ENCODE measurements around the gene MATR3.
"Not testable (repeated sequence)": the region's sequence is repeated elsewhere in the genome, so short reads cannot be mapped to it uniquely, and the experiment has no call there.

Gene MATR3, protein sequence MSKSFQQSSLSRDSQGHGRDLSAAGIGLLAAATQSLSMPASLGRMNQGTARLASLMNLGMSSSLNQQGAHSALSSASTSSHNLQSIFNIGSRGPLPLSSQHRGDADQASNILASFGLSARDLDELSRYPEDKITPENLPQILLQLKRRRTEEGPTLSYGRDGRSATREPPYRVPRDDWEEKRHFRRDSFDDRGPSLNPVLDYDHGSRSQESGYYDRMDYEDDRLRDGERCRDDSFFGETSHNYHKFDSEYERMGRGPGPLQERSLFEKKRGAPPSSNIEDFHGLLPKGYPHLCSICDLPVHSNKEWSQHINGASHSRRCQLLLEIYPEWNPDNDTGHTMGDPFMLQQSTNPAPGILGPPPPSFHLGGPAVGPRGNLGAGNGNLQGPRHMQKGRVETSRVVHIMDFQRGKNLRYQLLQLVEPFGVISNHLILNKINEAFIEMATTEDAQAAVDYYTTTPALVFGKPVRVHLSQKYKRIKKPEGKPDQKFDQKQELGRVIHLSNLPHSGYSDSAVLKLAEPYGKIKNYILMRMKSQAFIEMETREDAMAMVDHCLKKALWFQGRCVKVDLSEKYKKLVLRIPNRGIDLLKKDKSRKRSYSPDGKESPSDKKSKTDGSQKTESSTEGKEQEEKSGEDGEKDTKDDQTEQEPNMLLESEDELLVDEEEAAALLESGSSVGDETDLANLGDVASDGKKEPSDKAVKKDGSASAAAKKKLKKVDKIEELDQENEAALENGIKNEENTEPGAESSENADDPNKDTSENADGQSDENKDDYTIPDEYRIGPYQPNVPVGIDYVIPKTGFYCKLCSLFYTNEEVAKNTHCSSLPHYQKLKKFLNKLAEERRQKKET

DNA sequence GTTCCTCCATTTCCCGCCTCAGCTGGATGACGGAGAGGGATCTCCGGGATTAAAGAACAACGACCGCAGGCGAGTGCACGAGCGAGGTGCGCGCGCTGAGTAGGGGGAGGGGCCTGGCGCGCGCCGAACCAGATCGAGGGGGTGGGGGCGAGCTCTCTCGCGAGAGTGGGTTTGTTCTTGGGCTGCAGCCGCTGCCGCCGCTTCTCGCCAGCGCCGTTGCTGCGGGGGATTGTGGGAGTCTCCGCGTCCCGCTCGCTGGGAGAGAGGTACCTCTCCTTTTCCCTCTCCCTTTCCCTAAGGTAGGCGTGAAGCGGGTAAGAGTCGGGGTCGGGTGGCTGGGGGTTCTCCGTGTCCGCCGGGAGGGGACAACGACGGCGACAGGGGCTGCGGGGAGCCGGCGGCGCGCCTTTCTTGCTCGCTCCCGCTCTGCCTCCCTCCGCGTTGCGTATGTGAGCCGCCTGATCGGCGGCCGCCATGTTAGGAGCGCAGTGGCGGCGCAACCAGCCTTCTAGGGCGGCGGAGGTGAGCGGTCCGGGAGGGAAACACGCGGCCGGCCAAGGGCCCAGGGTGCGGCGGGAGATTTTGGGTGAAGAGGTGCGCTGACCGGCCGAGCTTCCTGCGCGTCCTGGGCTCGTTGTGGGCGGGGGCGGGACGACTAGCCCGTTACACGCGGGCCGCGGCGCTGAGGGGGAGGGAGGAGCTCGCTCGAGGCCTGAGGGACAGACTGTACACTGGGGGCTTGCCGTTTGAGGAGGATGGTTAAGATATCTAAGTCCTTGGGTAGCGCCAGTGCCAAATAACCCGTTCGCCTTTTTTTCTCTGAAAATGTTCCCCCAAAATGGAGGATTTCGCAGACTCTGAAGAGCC is at the start of gene MATR3:
Gene MATR3, plus strand, starts transcription at position 234 of the 867 bp plus-strand sequence. CDS start 13,676 bp downstream, outside the sequence.
- DNase-seq = peak; percentile 68

DNA sequence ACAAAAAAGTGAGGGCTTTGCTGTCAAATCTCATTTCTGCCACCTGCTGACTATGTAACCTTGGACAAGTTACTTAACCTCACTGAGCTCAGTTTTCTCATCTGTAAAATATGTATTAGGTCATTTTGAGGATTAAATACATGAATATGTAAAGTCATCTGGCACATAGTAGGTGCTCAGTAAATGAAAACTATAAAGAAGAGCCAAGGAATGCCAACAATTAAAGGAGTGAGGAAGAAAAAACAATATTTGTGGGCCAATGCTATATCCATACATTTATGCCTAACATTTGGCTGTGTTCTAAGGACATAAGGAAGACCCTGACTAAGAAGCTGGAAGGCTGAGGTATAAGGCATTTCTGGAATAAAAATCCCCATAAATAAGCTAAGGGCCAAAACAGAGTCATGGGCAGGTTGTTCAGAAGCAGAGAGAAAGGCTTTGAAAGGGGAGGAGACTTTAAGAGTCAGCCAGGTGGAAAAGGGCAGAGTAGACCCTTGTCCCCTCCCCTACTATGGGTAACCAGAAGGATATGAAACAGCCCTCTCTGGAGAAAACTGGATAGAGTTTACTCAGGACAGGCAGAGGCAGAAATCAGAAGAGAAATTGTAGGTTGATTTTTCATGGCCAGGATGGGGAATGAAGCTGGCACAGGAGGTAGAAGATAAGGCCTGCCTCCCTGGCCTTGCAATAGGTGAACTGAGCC is 47.8 kb upstream of the MATR3 start:
- DNase-seq = no peak

DNA sequence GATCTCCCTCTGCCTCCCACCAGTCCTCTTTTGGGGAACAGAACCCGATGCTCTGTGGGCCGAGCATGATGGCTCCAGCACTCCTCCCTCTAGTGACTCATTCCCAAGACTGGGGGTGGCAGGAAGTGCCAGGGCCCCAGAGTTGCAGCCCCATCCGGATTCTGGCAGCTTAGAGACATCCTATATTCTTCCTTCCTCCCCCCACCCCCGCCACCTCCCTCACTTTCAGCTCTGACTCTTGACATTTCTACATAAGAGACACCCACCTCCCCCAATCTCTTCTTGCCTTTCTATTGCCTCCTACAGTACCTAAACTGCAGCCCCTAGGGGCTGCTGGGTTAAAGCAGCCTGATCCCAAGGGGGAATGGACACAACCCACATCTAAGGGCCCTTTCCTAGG is 47.1 kb upstream of the MATR3 start:
- no peak for DNase-seq

DNA sequence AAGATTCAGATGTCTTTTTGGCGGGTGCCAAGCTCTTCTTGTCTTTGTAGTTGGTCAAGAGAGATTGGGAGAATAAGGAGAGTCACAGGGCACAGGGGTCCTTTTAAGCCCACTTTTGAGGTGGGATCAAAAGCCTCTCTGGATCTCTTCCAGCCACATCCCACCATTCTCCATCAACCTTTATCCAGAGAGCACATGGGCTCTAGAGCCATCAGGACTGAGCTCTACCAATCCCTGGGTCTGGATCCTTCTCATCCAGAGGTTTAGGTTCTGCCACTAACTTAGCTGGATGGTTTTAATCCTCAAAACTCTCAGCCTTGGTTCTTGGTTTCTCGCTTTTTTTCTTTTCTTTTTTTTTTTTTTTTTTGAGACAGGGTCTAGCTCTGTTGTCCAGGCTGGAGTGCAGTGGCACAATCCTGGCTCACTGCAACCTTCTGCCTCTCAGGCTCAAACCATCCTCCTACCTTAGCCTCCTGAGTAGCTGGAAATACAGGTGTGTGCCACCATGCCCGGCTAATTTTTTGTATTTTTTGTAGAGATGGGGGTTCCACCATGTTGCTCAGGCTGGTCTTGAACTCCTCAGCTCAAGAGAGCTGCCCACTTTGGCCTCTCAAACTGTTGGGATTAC is 44.6 kb upstream of the MATR3 start:
- no peak for DNase-seq

DNA sequence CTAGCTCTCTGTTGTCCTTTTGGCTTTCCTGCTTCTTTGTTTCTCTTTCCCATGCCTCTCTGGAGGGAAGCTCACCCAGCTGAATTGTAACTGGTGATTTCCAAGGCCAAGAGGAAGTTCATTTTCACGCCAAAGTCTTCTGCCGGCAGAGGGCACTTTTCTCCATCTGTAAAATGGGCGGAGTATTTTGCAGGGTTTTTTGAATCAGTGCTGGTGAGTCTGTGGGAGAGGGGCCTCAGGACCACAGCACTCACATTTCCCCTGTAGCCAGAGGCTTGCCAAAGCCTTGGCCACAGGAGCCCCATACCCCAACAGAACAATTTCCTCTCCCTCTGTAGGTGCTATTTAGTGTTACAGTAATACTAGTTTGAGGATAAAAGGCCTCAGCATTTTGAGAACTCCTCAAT is 42.3 kb upstream of the MATR3 start:
- DNase-seq = no peak

DNA sequence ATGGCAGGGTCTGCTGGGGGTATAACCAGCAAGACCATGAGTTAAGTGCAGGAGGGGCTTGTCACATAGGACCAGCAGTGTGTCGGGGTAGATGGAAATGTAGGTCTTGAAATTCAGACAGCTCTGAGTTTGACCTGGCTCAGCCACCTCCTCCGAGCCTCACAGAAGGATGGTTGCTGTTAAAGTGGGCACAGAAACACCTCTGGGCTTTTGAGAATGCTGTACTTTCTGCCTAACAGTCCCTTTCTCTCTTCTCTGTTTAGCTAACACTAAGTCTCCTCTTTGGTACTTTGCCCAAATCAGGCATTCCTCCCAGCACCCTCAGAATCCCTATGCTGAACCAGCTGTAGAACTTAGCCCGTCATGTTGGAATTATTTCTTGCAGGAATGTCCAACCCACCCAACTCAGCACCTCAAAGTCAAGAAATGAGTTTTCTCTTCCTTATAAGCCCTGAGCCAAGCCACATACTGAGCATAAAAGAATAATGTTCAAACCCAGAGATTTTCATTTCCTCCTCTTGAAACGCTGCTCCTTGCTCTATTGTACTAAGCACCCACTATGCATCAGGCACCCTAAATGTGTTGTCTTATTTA is 41.7 kb upstream of the MATR3 start:
- DNase-seq = no peak

DNA sequence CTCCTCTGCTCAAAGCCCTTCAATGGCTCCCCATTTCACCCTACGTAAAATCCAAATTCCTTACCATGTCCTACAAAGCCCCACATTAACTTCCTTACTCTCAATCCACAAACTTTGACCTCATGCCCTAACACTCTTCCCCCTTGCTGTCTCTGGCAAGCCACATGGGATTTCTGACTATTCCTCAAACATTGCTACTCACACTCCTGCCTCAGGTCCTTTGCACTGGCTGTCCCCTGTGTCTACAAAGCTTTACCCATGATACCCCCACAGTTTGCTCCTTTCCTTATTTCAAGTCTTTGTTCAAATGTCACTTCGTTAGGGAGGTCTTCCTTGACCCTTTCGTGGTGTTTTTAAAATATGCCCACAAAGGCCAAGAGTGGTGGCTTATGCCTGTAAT is 40.4 kb upstream of the MATR3 start:
- DNase-seq = no peak

DNA sequence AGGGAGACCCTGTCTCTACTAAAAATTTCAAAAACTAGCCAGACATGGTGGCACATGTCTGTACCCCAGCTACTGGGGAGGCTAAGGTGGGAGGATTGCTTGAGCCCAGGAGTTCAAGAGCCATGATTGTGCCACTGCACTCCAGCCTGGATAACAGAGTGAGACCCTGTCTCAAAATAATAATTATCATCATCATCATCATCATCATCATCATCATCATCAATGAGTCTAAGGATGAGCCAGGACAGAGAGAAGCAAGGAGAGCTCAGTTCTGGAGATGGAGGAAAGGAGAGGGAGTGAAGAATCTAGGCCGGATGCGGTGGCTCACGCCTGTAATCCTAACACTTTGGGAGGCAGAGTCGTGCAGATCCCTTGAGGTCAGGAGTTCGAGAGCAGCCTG is 36.7 kb upstream of the MATR3 start:
- DNase-seq = no peak

DNA sequence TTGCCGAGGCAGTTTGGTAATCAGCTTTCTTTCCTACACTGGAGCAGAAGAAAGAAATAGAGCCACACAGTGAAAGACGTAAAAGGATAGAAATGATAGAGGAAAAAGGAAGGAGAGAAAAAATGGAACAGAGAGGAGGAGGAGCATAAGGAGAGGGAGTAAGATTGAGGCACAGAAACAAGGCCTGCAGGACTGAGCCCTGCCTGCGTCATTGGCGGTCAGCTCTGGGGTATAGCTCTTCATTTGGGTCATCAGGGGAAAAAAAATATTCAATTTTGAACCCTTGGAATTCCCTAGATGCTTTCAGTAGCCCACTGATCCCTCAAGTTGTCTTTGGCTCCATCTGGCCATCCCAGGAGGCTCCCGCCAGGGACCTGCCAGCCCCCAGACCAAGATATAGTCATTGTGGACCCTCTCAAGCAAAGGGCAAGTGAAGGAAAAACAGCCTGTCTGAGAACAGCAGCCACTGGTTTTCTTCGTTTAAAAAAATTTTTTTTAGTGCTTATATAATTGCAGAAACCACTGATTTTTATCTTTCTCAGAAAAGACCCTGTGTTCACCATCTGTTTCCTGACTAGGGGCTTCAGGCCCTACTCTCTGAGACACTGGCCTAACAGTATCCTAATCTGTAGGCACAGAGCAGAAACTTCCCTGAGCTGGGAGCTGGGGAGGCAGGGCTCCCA is 31.3 kb upstream of the MATR3 start:
- DNase-seq = no peak

DNA sequence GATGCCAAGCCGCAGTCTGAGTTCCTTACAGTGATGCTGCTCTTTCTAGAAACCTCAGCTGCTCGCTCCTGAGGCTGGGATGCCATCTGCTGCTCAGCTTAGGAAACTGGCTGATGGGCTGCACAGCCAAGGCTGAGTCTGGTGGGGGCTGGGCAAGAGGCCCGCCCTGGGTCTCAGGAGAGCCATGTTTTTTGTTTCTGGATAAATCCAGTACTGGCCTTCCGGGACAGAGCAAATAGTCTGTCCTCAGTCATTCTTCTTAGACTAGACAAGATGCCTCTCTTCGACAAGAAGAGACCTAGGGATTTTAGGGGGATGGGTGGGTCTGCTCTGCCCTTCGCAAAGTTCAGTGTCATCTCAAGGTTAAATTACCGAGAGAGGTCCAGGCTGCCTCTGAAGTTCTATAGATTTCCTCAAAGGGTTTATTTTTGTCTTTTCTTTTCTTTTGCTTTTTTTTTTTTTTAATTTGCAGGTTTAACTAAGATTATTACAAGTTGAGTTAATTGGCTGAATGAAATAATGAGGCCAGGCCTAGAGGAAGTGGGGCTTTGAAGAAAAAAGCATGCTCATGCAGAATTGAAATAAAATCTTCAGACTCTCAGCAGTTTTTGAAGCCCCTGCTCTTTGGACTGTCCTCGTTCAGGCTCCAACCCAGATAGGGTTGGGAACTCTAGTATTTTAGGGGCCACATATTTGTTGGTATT is 30.6 kb upstream of the MATR3 start:
- DNase-seq = peak; percentile 35

DNA sequence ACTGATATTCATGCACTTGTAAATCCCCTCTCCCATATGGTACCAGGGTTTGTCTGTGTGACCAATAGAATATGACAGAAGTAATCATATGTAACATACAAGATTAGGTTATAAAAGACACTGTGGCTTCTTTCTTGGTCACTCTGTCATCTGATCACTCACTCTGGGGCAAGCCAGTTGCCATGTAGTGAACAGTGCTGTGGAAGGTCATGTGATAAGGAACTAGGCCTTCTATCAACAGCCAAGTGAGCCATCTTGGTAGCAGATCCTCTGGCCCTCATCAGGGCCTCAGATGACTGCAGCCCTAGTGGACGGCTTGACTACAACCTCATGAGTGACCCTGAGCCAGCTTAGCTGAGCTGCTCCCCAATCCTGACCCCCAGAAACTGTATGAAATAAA is 30.0 kb upstream of the MATR3 start:
- DNase-seq = no peak

DNA sequence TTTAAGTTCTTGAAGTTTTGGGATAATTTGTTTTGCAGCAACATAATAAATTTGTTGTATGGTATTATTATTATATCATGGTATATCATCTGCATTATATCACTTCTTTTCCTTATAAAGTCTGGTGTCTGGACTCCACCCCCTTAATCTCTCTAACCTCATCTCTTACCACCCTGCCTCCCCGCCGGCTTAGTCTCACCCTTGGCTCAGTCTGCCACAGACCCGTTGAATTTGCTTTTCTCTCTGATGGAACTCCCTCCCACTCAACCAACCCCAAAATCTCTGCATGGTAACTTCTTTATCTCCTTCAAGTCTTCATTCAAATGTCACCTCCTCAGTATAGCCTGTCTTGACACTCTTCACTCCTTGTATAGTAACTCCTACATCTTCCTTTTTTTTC is 29.6 kb upstream of the MATR3 start:
- no peak for DNase-seq

DNA sequence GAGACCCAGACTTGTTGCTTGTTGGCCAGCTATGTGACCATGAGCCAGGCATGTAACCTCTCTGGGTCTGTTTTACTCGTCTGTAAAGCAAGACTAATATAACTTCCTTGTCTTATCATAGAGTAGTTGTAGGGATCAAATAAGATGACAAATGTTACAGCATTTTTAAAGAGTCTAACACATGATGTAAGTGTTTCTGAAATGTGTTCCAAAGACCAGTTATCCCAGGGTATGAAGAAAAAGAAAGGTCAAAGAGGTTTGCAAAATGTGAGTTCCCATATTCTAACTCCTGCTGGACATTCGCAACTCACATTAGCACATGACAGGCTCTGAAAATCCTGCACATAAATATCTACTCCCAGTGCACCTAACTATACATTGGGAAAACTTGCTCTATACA is 28.5 kb upstream of the MATR3 start:
- no peak for DNase-seq

DNA sequence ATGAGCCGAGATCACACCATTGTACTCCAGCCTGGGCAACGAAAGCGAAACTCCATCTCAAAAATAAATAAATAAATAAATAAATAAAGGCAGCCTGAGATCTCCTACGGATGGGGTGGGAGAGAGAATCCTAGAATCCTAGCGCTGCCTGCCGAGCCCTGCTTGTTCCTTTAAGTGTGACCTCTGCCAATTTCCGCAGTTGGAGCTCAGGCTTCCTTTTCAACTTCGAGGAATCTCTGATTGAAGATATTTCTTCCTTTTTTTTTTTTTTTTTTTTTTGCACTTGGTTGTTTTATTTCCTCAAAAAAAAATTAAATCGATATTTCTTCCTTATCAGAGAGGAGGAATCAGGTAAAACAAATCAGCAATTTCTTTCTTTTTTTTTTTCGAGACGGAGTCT is 27.3 kb upstream of the MATR3 start:
- DNase-seq = no peak

DNA sequence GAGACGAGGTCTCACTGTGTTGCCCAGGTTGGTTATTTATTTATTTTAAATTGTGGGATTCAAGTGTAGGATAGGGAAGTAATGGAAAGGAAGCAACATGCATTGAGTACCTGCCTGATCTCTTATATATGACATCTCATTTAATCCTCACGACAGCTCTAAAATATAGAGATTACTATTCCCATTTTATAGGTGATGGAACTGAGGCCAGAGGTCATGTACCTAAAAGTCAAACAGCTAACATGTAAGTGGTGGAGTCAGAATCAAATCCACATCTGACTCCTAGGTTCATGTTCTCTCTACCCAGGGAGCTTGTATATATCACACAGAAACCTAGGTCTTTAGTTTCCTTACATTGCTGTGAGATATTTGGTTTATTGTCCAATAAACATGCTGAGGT is 26.1 kb upstream of the MATR3 start:
- DNase-seq = no peak

DNA sequence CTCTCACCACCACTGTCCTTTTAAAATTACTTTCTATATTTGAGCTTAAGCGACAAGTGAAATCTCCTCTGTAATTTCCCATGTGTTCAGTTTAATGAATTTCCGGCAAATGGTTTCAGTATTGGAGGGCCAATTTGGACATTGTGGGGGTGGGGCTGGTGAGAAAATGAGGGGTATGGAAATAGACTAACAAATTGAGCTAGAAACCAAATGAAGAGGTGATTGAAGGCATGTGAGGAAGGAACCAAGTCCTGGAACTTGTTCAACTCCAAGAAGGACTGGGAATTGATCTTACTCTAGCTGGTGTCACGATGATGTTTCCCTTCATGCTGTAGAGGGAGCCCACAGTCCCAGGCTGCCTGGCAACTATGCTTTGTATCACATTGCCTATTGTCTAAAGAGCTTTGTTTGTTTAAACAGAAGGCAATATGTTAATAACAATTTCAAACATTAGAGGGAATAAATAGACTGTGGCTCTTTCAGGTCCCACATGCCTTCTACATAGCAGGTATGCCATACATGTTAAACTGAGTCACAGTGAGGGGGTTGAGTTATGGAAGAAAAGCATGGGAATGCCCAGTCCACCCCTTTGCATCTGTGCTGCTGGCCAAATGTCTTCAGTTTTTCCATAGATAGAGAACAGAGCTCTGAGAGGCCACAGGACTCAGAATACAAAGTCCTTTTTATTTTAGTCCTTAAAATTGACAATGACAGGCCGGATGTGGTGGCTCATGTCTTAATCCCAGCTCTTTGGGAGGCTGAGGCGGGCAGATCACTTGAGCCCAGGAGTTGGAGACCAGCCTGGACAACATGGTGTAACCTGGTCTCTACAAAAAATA is 25.0 kb upstream of the MATR3 start:
- DNase-seq = no peak

DNA sequence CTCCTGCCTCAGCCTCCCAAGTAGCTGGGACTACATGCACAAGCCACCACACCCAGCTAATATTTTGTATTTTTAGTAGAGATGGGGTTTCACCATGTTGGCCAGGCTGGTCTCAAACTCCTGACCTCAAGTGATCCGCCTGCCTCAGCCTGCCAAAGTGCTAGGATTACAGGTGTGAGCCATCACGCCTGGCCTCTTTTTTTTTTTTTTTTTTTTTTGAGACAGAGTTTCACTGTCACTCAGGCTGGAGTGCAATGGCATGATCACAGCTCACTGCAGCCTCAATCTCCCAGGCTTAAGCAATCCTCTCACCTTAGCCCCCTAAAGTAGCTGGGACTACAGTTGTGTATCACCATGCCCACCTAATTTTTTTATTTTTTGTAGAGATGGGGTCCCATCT is 22.8 kb upstream of the MATR3 start:
- DNase-seq = not testable (repeated sequence)

DNA sequence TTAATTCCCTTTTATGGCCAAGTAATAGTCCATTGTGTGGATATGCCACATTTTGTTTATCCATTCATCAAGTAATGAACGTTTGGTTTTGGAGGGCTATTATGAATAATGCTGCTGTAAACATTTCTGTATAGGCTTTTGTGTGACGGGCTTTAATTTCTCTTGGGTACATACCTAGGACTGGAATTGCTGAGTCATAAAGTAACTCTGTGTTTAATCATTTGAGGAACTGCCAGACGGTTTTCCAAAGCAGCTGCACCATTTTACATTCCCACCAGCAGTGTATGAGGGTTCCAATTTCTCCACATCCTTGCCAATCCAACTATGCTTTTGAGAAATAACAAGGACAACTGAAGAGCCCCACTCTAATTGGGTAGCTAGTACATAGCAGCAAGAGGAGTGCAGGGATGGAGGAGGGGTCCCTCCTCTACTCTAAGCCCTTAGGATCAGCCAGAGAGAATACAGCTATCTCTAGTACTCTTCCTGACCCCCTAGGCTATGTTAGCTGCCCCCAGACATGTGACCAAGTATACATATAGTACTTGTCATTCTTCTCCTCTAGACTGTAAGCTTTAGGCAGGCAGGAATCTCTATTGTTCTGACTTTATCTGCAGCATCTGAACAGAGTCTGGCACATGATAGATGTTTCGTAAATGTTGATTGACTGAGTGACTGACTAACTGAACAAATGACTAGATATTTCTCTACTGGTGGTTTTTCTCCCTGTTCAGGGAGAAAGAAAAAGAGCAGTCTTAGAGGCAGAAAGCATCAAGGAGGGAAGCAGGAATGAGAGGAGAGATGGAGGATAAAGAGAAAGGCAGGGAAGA is 22.1 kb upstream of the MATR3 start:
- DNase-seq = no peak
